Measurements from ENCODE around the gene PANK4. TPM values are rescaled to one million over a fixed set of nuclear protein-coding genes. Genes with fewer than 3 reads are reported as not detected.

PANK4 gene
- total RNA-seq, 1 experiment from 2014 or later: 20.5 TPM

- H3K4me2 ChIP-seq: no peak overlapping the region
- H2AFZ ChIP-seq: no peak overlapping the region
- H3K27ac ChIP-seq: no peak overlapping the region
- no peaks in the 10 kb centered on the region for H3K9me2 ChIP-seq (ENCODE audit: insufficient read depth)
- no peaks in the 10 kb centered on the region for H3K27me3 ChIP-seq (ENCODE audit: insufficient read depth, low read depth)
- intact Hi-C loops (cut with micrococcal nuclease; ENCODE audit: unreplicated experiment): loop anchor here (10.0 kb wide), 1 partner anchor 101 kb away; no protein-coding TSS in a partner anchor
- H3K4me3 ChIP-seq: no peak overlapping the region
- H3K4me1 ChIP-seq (replicated peaks; ENCODE audit: insufficient read depth): peaks cover 41% of the 10 kb centered on the region
- no peaks in the 10 kb centered on the region for H3K79me2 ChIP-seq (ENCODE audit: low read depth)
- ChIA-PET CTCF (no interaction called here), POLR2A (ENCODE audit: unreplicated experiment) (interaction anchor here (0.5 to 0.7 kb wide), 3 partner anchors 23 to 336 kb away, joined by 3 to 10 read pairs (median 4); no protein-coding TSS in a partner anchor)
- DNase-seq: no peak
- no peaks in the 10 kb centered on the region for H3K9me3 ChIP-seq (ENCODE audit: insufficient read depth, low read depth)
- no peaks in the 10 kb centered on the region for H3K36me3 ChIP-seq (ENCODE audit: low read depth)
- no peak for TF ChIP-seq CTCF (conservative IDR thresholded peaks at IDR 0.05)
- no peak for TF ChIP-seq EZH2 (IDR thresholded peaks at IDR 0.05; ENCODE audit: low read depth)
- BruUV-seq (replicated peaks): no TSS peak
- H3F3A ChIP-seq (ENCODE audit: insufficient read depth, low read depth): peaks cover 32% of the 10 kb centered on the region; the same call in 1 of the 2 replicates
- H4K20me1 ChIP-seq (ENCODE audit: insufficient read depth): no peaks in the 10 kb centered on the region
Observed at GRCh38 chr1:2544093-2544874, 17.9 kb upstream of the PANK4 start.

- no peak overlapping the region for H2AFZ ChIP-seq
- ChIA-PET CTCF (no interaction called here), POLR2A (ENCODE audit: unreplicated experiment) (interaction anchor here (0.6 to 0.7 kb wide), 2 partner anchors 282 to 335 kb away, joined by 3 to 4 read pairs; no protein-coding TSS in a partner anchor)
- H3K79me2 ChIP-seq (ENCODE audit: low read depth): no peaks in the 10 kb centered on the region
- no peaks in the 10 kb centered on the region for H3K36me3 ChIP-seq (ENCODE audit: low read depth)
- no peaks in the 10 kb centered on the region for H4K20me1 ChIP-seq (ENCODE audit: insufficient read depth)
- BruUV-seq (replicated peaks): no TSS peak
- peaks cover 32% of the 10 kb centered on the region; the same call in 1 of the 2 replicates for H3F3A ChIP-seq (ENCODE audit: insufficient read depth, low read depth)
- no peaks in the 10 kb centered on the region for H3K27me3 ChIP-seq (ENCODE audit: insufficient read depth, low read depth)
- no peak overlapping the region for H3K27ac ChIP-seq
- TF ChIP-seq CTCF (conservative IDR thresholded peaks at IDR 0.05): no peak
- no peak for TF ChIP-seq EZH2 (IDR thresholded peaks at IDR 0.05; ENCODE audit: low read depth)
- intact Hi-C loops (cut with micrococcal nuclease; ENCODE audit: unreplicated experiment): loop anchor here (10.0 kb wide), 1 partner anchor 101 kb away; no protein-coding TSS in a partner anchor
- H3K4me2 ChIP-seq: no peak overlapping the region
- no peaks in the 10 kb centered on the region for H3K9me2 ChIP-seq (ENCODE audit: insufficient read depth)
- no peak for DNase-seq
- H3K9me3 ChIP-seq (ENCODE audit: insufficient read depth, low read depth): no peaks in the 10 kb centered on the region
- H3K4me3 ChIP-seq: no peak overlapping the region
- peaks cover 34% of the 10 kb centered on the region for H3K4me1 ChIP-seq (replicated peaks; ENCODE audit: insufficient read depth)
Observed at GRCh38 chr1:2543543-2544092, 17.2 kb upstream of the PANK4 start.

- Histone ChIP-seq H3K27me3 (ENCODE audit: insufficient read depth, low read depth) (no peaks in the 10 kb centered on the region), H3K9me2 (ENCODE audit: insufficient read depth) (no peaks in the 10 kb centered on the region), H3K27ac (no peak overlapping the region), H2AFZ (no peak overlapping the region), H3K4me3 (no peak overlapping the region), H3F3A (ENCODE audit: insufficient read depth, low read depth) (peaks cover 28% of the 10 kb centered on the region; the same call in 1 of the 2 replicates), H3K36me3 (ENCODE audit: low read depth) (no peaks in the 10 kb centered on the region), H3K79me2 (ENCODE audit: low read depth) (no peaks in the 10 kb centered on the region), H3K4me1 (replicated peaks; ENCODE audit: insufficient read depth) (peaks cover 23% of the 10 kb centered on the region), H4K20me1 (ENCODE audit: insufficient read depth) (no peaks in the 10 kb centered on the region), H3K9me3 (ENCODE audit: insufficient read depth, low read depth) (no peaks in the 10 kb centered on the region), H3K4me2 (no peak overlapping the region)
- no peak for DNase-seq
- TF ChIP-seq CTCF (conservative IDR thresholded peaks at IDR 0.05) (no peak), EZH2 (IDR thresholded peaks at IDR 0.05; ENCODE audit: low read depth) (no peak)
- POLR2A ChIA-PET (ENCODE audit: unreplicated experiment): no interaction called here
- intact Hi-C loops (cut with micrococcal nuclease; ENCODE audit: unreplicated experiment): loop anchor here (10.0 kb wide), 1 partner anchor 102 kb away; no protein-coding TSS in a partner anchor
- CTCF ChIA-PET: no interaction called here
- no TSS peak for BruUV-seq (replicated peaks)
Observed at GRCh38 chr1:2542246-2542915, 16.0 kb upstream of the PANK4 start.
